Naive thymus-derived CD4-positive, alpha-beta T cell (primary cell): ENCODE results near the gene UBASH3A. TPM values are rescaled to one million over a fixed set of nuclear protein-coding genes. Genes with fewer than 3 reads are reported as not detected.

Source experiments
- ATAC-seq: fragments of 150-1000 bp; cut with Tn5 transposase; 2 replicates; pipeline ENCODE4 v1.10.0; 2021; ENCODE audit warnings: mild to moderate bottlenecking, moderate library complexity
- CTCF ChIA-PET: fragments of 350-600 bp; sonication (Branson Sonifier 250); formaldehyde crosslinking; loops from one replicate; lab custom pipeline; 2021; ENCODE audit warnings: antibody characterized with exemption; lab: Charles Lee
- POLR2A ChIA-PET: fragments of 350-600 bp; sonication (Branson Sonifier 250); formaldehyde crosslinking; loops from one replicate; lab custom pipeline; 2021; ENCODE audit warnings: antibody characterized with exemption, inconsistent platforms; lab: Charles Lee
- DNase-seq, 9 donors: peaks; one replicate each; pipeline versions ENCODE4 v3.0.0 to v3.0.0-alpha.2; 2020 to 2022; ENCODE audit warnings: mixed read lengths in 1 of 9
- H3K27ac ChIP-seq: one replicate; pipeline ENCODE4 v1.7.0; 2013; ENCODE audit warnings: mild to moderate bottlenecking, low read depth, low read length, moderate library complexity
- H3K27me3 ChIP-seq, 2 donors: one replicate each; pipeline ENCODE4 v1.7.0; 2013; ENCODE audit warnings: low read length in 2 of 2, mild to moderate bottlenecking in 2 of 2, moderate library complexity in 2 of 2; ENCODE audit not compliant: control insufficient read depth in 2 of 2, insufficient read depth in 2 of 2
- H3K36me3 ChIP-seq, 3 experiments: 1 replicate in 2 of 3; 2 replicates in 1 of 3; pipeline ENCODE4 v1.7.0; 2013; ENCODE audit warnings: low read length in 3 of 3, mild to moderate bottlenecking in 3 of 3, moderate library complexity in 1 of 3; ENCODE audit not compliant: insufficient read depth in 3 of 3, control insufficient read depth in 2 of 3
- H3K4me1 ChIP-seq, 2 donors: one replicate each; pipeline ENCODE4 v1.7.0; 2013; ENCODE audit warnings: low read length in 2 of 2, mild to moderate bottlenecking in 2 of 2, moderate library complexity in 1 of 2; ENCODE audit not compliant: control insufficient read depth in 2 of 2, insufficient read depth in 2 of 2
- H3K4me3 ChIP-seq: 2 replicates; pipeline ENCODE4 v1.7.0; 2013; ENCODE audit warnings: mild to moderate bottlenecking, low read length
- H3K9me3 ChIP-seq, 3 experiments: 1 replicate in 2 of 3; 2 replicates in 1 of 3; pipeline ENCODE4 v1.7.0; 2013; ENCODE audit warnings: low read length in 3 of 3; ENCODE audit not compliant: control insufficient read depth in 2 of 3
- H3K27ac Mint-ChIP-seq, 9 donors: one replicate each; pipeline ENCODE4 v1.8.0; 2020 to 2022; ENCODE audit warnings: mixed read lengths in 9 of 9, mild to moderate bottlenecking in 8 of 9, moderate library complexity in 5 of 9, inconsistent platforms in 2 of 9
- H3K27me3 Mint-ChIP-seq, 5 donors: one replicate each; pipeline ENCODE4 v1.8.0; 2021 to 2022; ENCODE audit warnings: mixed read lengths in 5 of 5, mild to moderate bottlenecking in 1 of 5
- H3K36me3 Mint-ChIP-seq, 5 donors: one replicate each; pipeline ENCODE4 v1.8.0; 2020 to 2022; ENCODE audit warnings: mixed read lengths in 5 of 5, mild to moderate bottlenecking in 3 of 5, inconsistent platforms in 1 of 5
- H3K4me1 Mint-ChIP-seq, 7 donors: one replicate each; pipeline ENCODE4 v1.8.0; 2020 to 2022; ENCODE audit warnings: mixed read lengths in 7 of 7, mild to moderate bottlenecking in 3 of 7, inconsistent platforms in 1 of 7
- H3K4me3 Mint-ChIP-seq, 10 donors: one replicate each; pipeline ENCODE4 v1.8.0; 2020 to 2022; ENCODE audit warnings: mild to moderate bottlenecking in 10 of 10, mixed read lengths in 10 of 10, moderate library complexity in 6 of 10, inconsistent platforms in 2 of 10
- H3K9me3 Mint-ChIP-seq, 11 donors: one replicate each; pipeline ENCODE4 v1.8.0; 2020 to 2022; ENCODE audit warnings: mixed read lengths in 11 of 11, mild to moderate bottlenecking in 4 of 11, inconsistent platforms in 1 of 11, moderate library complexity in 1 of 11
- intact Hi-C, 2 donors: fragments of 100-400 bp; cut with micrococcal nuclease; formaldehyde crosslinking; loops; one replicate each; pipeline ENCODE4 v1.15.1; 2023
- polyA plus RNA-seq, 2 donors: library from polyadenylated mRNA; unstranded; fragments of 300-500 nt; fragmentation: Illumina TruSeq; gene quantifications; one replicate each; pipeline ENCODE4 v1.2.3, GENCODE V29; 2021
- total RNA-seq, 6 experiments: library from RNA in 5 of 6; stranded (reverse) in 5 of 6; gene quantifications; 1 replicate in 5 of 6; 2 replicates in 1 of 6; pipeline ENCODE4 v1.2.3 and lab custom pipeline; 2021 to 2026

UBASH3A gene
- total and polyA plus RNA-seq, 7 experiments from 2014 or later, result 41.9 to 101 (median 91.7) TPM

GRCh38 chr21:42401820-42402251, 1.9 kb upstream of the UBASH3A start:
- Mint-ChIP-seq H3K9me3 (peaks cover 0 to 13% (median 6%) of the 10 kb centered on the region in 11 donors), H3K36me3 (peaks cover 7 to 33% (median 18%) of the 10 kb centered on the region in 5 donors), H3K27me3 (no peaks in the 10 kb centered on the region), H3K4me1 (peaks cover 40 to 72% (median 68%) of the 10 kb centered on the region in 7 donors), H3K27ac (peak overlapping the region; percentile 44 to 92 (median 83)), H3K4me3 (peak overlapping the region; percentile 12 to 82 (median 64))
- ATAC-seq, result no peak
- H3K27me3 ChIP-seq, result no peaks in the 10 kb centered on the region
- intact Hi-C loops, result loop anchor here in 1 of 2 donors (5.0 to 10.0 kb wide), 5 partner anchors 40 to 387 kb away; partner anchors contain the start of genes RSPH1, SLC37A1 and ZBTB21
- H3K9me3 ChIP-seq, result peaks cover 0 to 6% (median 6%) of the 10 kb centered on the region in 3 experiments
- ChIA-PET POLR2A (interaction anchor here (1.0 to 10.3 kb wide), 6 partner anchors 8 to 63 kb away, joined by 3 to 181 read pairs (median 10); partner anchors contain the start of gene TMPRSS3), CTCF (interaction anchor here (0.7 to 1.3 kb wide), 2 partner anchors 23 to 89 kb away, joined by 3 read pairs; no protein-coding TSS in a partner anchor)
- DNase-seq, result no peak
- no peak overlapping the region for H3K4me3 ChIP-seq
- peaks cover 0 to 2% (median under 1%) of the 10 kb centered on the region in 3 experiments for H3K36me3 ChIP-seq
- peaks cover 25 to 48% of the 10 kb centered on the region in 2 donors for H3K4me1 ChIP-seq
- H3K27ac ChIP-seq, result no peak overlapping the region

DNA sequence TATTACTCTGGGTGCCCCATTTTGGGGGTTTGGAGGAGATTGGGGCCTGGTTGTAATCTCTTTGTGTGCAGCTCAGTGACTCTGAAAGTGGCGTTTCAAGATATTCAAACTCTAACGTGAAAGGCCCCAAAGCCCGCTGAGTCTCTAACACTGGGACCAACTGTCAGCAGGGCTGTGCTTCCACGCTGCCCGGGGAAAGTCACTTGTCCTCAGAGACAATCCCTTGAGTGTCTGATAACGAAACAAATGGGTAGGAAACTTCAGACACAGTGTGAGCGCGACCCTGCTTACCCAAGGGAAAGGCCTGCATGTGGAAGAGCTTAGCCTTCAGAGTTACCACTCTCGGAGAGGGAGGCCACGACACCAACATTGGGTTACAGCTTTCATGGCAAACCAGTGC, 837 bp downstream of the UBASH3A start:
- Mint-ChIP-seq H3K4me1 (peaks cover 38 to 70% (median 65%) of the 10 kb centered on the region in 7 donors), H3K27me3 (no peaks in the 10 kb centered on the region), H3K36me3 (peaks cover 8 to 46% (median 33%) of the 10 kb centered on the region in 5 donors), H3K9me3 (peaks cover 0 to 13% (median 6%) of the 10 kb centered on the region in 11 donors), H3K4me3 (peak overlapping the region; percentile 82 to 99 (median 94)), H3K27ac (peak overlapping the region in 8 of 9 donors; percentile 86 to 99 (median 94))
- H3K36me3 ChIP-seq, result peaks cover 7 to 23% (median 9%) of the 10 kb centered on the region in 3 experiments
- POLR2A ChIA-PET, result interaction anchor here (0.6 to 10.3 kb wide), 21 partner anchors 9 to 217 kb away, joined by 3 to 181 read pairs (median 6); partner anchors contain the start of gene TMPRSS3
- intact Hi-C loops, result loop anchor here in 1 of 2 donors (1.0 to 10.0 kb wide), 6 partner anchors 11 to 390 kb away; partner anchors contain the start of genes RSPH1, SLC37A1 and ZBTB21
- peaks cover 49 to 54% of the 10 kb centered on the region in 2 donors for H3K4me1 ChIP-seq
- peak overlapping the region; percentile 66 for H3K4me3 ChIP-seq
- H3K27ac ChIP-seq, result peak overlapping the region; percentile 89
- no peaks in the 10 kb centered on the region for H3K27me3 ChIP-seq
- peak in 3 of 9 donors; percentile 21 to 34 (median 22) for DNase-seq
- peaks cover 0 to 6% (median 6%) of the 10 kb centered on the region in 3 experiments for H3K9me3 ChIP-seq
- CTCF ChIA-PET, result interaction anchor here (0.6 to 3.5 kb wide), 16 partner anchors 12 to 259 kb away, joined by 3 to 32 read pairs (median 5); no protein-coding TSS in a partner anchor
- ATAC-seq, result peak; percentile 5

DNA sequence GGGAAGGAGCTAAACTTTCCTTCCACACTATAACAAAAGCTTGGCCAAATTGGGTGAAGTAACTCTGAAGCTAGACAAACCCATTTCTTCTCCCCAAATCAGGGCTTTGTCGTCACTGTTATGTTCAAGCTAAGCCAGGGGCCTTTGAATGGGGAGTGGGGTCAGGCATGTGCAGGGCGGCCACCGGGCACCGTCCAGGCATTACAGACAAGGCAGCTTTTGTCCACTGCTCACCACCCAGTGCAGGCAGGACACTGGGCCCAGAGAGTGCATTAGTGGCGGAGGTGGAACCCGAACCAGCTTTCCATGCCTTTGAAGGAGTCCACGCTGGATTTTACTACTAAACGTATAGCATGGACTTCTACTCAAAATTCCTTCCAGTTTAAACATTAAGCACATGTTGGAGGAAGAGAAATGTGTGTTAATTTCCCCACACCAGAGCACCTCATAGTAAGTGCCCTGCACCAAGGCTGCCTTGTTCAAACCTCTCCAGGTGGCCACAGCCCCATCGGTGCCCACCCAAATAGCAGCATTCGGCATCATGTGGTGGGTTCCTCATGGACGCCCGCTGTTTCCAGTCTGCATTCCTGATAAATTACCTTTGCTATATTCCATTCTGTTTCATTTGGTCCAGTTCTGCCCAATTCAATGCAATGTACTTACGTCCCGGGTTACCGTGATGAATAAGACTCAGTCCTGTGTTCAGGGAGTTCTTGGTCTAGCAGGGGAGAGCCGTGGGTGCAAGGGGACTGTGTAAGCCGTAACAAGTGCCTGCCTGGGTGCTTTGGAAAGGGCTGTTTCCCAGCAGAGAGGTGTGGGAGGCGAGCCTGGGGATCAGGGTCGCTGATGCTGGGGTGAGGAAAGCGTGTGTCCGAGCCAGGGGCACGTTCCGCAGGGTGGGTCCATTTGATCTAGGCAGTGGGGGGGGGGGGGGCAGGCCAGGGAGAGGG, 1.6 kb downstream of the UBASH3A start:
- Mint-ChIP-seq H3K36me3 (peaks cover 12 to 51% (median 37%) of the 10 kb centered on the region in 5 donors), H3K27ac (peak overlapping the region in 8 of 9 donors; percentile 86 to 99 (median 94)), H3K4me3 (peak overlapping the region; percentile 82 to 99 (median 94)), H3K27me3 (no peaks in the 10 kb centered on the region), H3K9me3 (peaks cover 0 to 13% (median 6%) of the 10 kb centered on the region in 11 donors), H3K4me1 (peaks cover 42 to 71% (median 61%) of the 10 kb centered on the region in 7 donors)
- Histone ChIP-seq H3K36me3 (peaks cover 15 to 31% (median 17%) of the 10 kb centered on the region in 3 experiments), H3K4me3 (peak overlapping the region; percentile 66), H3K4me1 (peaks cover 53 to 57% of the 10 kb centered on the region in 2 donors), H3K27ac (peak overlapping the region; percentile 89), H3K9me3 (peaks cover 0 to 6% (median 6%) of the 10 kb centered on the region in 3 experiments), H3K27me3 (no peaks in the 10 kb centered on the region)
- intact Hi-C loops, result loop anchor here (1.0 to 10.0 kb wide), 2 partner anchors 20 to 391 kb away; partner anchors contain the start of gene ZBTB21 (in 1 of the 2)
- CTCF ChIA-PET, result interaction anchor here (0.6 to 3.5 kb wide), 11 partner anchors 13 to 80 kb away, joined by 3 to 32 read pairs (median 6); no protein-coding TSS in a partner anchor
- ATAC-seq, result no peak
- POLR2A ChIA-PET, result interaction anchor here (0.6 to 10.3 kb wide), 15 partner anchors 11 to 217 kb away, joined by 3 to 181 read pairs (median 9); partner anchors contain the start of gene TMPRSS3
- DNase-seq, result peak in 1 of 9 donors; percentile 25

DNA sequence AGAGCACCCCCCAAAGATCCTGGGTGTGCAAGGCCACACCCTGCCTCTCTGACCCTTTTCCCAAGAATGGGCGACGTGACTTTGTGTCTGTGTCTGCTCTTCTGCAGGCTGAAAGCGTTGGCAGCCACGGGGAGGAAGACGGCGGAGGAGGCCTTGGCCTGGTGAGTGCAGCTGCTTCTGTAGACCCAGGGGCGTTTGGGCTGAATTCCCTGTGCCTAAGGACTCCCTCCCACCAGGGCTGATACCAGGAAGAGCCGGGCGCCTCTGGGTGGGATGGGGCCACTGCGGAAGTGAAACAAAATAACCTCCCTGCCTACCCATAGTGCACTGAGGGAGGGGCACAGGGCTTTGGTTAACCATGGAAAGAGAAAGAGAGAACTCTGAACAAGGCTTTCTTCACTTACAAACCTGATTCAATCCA, 2.5 kb downstream of the UBASH3A start:
- peaks cover 23 to 40% (median 25%) of the 10 kb centered on the region in 3 experiments for H3K36me3 ChIP-seq
- no peaks in the 10 kb centered on the region for H3K27me3 ChIP-seq
- DNase-seq (peak in 8 of 9 donors; percentile 42 to 71 (median 58)), ATAC-seq (peak; percentile 67)
- H3K27ac Mint-ChIP-seq, result peak overlapping the region in 8 of 9 donors; percentile 88 to 99 (median 90)
- peak overlapping the region; percentile 66 for H3K4me3 ChIP-seq
- intact Hi-C loops, result loop anchor here (1.0 to 10.0 kb wide), 2 partner anchors 19 to 391 kb away; partner anchors contain the start of gene ZBTB21 (in 1 of the 2)
- H3K36me3 Mint-ChIP-seq, result peaks cover 12 to 51% (median 37%) of the 10 kb centered on the region in 5 donors
- POLR2A ChIA-PET, result interaction anchor here (1.0 to 10.3 kb wide), 4 partner anchors 10 to 25 kb away, joined by 3 to 181 read pairs (median 58); partner anchors contain the start of gene TMPRSS3
- peaks cover 56 to 62% of the 10 kb centered on the region in 2 donors for H3K4me1 ChIP-seq
- H3K27me3 Mint-ChIP-seq, result no peaks in the 10 kb centered on the region
- peaks cover 0 to 6% (median 5%) of the 10 kb centered on the region in 3 experiments for H3K9me3 ChIP-seq
- CTCF ChIA-PET, result interaction anchor here (2.1 kb wide), 1 partner anchor 44 kb away, joined by 9 read pairs; no protein-coding TSS in a partner anchor
- peak overlapping the region; percentile 82 to 99 (median 94) for H3K4me3 Mint-ChIP-seq
- peak overlapping the region; percentile 89 for H3K27ac ChIP-seq
- H3K4me1 Mint-ChIP-seq, result peaks cover 42 to 64% (median 60%) of the 10 kb centered on the region in 7 donors
- H3K9me3 Mint-ChIP-seq, result peaks cover 0 to 13% (median 6%) of the 10 kb centered on the region in 11 donors

GRCh38 chr21:42406866-42407265, 3.2 kb downstream of the UBASH3A start:
- no peak for ATAC-seq
- H3K36me3 ChIP-seq, result peaks cover 30 to 46% (median 32%) of the 10 kb centered on the region in 3 experiments
- H3K27ac Mint-ChIP-seq, result peak overlapping the region in 8 of 9 donors; percentile 88 to 99 (median 90)
- peak overlapping the region; percentile 82 to 99 (median 94) for H3K4me3 Mint-ChIP-seq
- intact Hi-C loops, result loop anchor here (1.0 to 10.0 kb wide), 2 partner anchors 18 to 392 kb away; partner anchors contain the start of gene ZBTB21 (in 1 of the 2)
- no peaks in the 10 kb centered on the region for H3K27me3 ChIP-seq
- H3K36me3 Mint-ChIP-seq, result peaks cover 8 to 46% (median 32%) of the 10 kb centered on the region in 5 donors
- peaks cover 36 to 58% (median 55%) of the 10 kb centered on the region in 7 donors for H3K4me1 Mint-ChIP-seq
- peaks cover 58 to 62% of the 10 kb centered on the region in 2 donors for H3K4me1 ChIP-seq
- DNase-seq, result no peak
- H3K27ac ChIP-seq, result peak overlapping the region; percentile 89
- peak overlapping the region; percentile 66 for H3K4me3 ChIP-seq
- ChIA-PET CTCF (no interaction called here), POLR2A (interaction anchor here (1.0 to 10.3 kb wide), 4 partner anchors 9 to 26 kb away, joined by 3 to 181 read pairs (median 23); no protein-coding TSS in a partner anchor)
- H3K27me3 Mint-ChIP-seq, result no peaks in the 10 kb centered on the region
- H3K9me3 Mint-ChIP-seq, result peaks cover 0 to 7% (median 2%) of the 10 kb centered on the region in 11 donors
- peaks cover 0 to 1% (median 0%) of the 10 kb centered on the region in 3 experiments for H3K9me3 ChIP-seq
